ENCODE measurements around the gene ARNT2. TPM values are rescaled to one million over a fixed set of nuclear protein-coding genes. Genes with fewer than 3 reads are reported as not detected.

The ARNT2 gene
- total RNA-seq, 2 experiments from 2014 or later, result not detected

DNA sequence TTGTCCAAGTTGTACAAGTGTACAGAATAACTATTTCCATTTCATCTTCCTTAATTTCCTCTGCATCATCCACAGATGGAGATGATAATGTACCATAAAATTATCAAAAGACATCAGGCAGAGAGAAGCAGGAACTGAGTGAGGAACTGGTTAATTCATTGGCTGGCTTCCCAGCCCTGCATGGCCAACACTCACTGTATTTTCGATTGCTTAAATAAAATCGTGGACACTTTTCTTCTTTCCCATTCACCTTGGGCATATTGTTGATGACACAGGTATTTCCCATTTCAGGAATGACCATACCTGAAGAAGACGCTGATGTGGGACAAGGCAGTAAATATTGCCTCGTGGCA, 146.7 kb downstream of the ARNT2 start:
- Histone ChIP-seq H3K27ac (ENCODE audit: low read depth, low read length, poor library complexity, severe bottlenecking) (no peak overlapping the region), H3K79me2 (ENCODE audit: insufficient read depth, low read depth, low read length) (no peaks in the 10 kb centered on the region), H4K20me1 (ENCODE audit: insufficient read depth, low read length) (no peaks in the 10 kb centered on the region), H3K4me1 (ENCODE audit: insufficient read depth, low read length, poor library complexity, severe bottlenecking) (no peaks in the 10 kb centered on the region), H3K9me3 (ENCODE audit: low read length) (no peaks in the 10 kb centered on the region), H3K36me3 (ENCODE audit: insufficient read depth, low read length) (no peaks in the 10 kb centered on the region), H3K4me2 (ENCODE audit: low read length) (no peak overlapping the region), H3K4me3 (ENCODE audit: low read depth, low read length, poor library complexity, severe bottlenecking) (no peak overlapping the region), H2AFZ (ENCODE audit: low read length) (no peak overlapping the region), H3K9me2 (ENCODE audit: insufficient read depth, low read length) (no peaks in the 10 kb centered on the region)
- BruUV-seq (replicated peaks), result no TSS peak
- intact Hi-C loops (cut with micrococcal nuclease; ENCODE audit: unreplicated experiment), result no loop called here
- POLR2A ChIA-PET, result no interaction called here
- CTCF ChIA-PET (ENCODE audit: unreplicated experiment), result no interaction called here
- TF ChIP-seq, protein P1, sequence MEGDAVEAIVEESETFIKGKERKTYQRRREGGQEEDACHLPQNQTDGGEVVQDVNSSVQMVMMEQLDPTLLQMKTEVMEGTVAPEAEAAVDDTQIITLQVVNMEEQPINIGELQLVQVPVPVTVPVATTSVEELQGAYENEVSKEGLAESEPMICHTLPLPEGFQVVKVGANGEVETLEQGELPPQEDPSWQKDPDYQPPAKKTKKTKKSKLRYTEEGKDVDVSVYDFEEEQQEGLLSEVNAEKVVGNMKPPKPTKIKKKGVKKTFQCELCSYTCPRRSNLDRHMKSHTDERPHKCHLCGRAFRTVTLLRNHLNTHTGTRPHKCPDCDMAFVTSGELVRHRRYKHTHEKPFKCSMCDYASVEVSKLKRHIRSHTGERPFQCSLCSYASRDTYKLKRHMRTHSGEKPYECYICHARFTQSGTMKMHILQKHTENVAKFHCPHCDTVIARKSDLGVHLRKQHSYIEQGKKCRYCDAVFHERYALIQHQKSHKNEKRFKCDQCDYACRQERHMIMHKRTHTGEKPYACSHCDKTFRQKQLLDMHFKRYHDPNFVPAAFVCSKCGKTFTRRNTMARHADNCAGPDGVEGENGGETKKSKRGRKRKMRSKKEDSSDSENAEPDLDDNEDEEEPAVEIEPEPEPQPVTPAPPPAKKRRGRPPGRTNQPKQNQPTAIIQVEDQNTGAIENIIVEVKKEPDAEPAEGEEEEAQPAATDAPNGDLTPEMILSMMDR (conservative IDR thresholded peaks at IDR 0.05; ENCODE audit: low read length), result no peak
- no peak for TF ChIP-seq EZH2phosphoT487 (IDR thresholded peaks at IDR 0.05; ENCODE audit: borderline replicate concordance, low read depth, low read length)
- no peak for DNase-seq (ENCODE audit: low spot score)

DNA sequence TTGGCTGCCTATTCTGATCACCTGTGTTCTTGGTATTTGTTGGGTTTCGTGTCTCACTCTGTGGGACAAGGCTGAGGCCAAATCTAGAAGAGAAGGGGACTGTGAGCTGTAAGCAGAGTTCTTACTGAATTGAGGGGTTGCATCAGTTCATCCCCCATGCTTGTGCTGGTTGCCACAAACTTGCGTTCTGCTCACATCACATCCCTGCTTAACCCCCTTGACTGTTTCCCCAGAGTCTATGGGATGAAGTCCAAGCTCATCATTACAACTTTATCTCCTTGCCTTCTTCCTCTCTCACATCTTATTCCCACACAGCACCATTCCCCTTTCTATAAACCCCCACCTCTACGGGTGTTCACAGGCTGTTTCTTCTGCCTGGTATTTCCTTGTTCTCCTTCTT, 147.2 kb downstream of the ARNT2 start:
- H3K9me2 ChIP-seq (ENCODE audit: insufficient read depth, low read length), result no peaks in the 10 kb centered on the region
- no peak overlapping the region for H2AFZ ChIP-seq (ENCODE audit: low read length)
- H3K36me3 ChIP-seq (ENCODE audit: insufficient read depth, low read length), result no peaks in the 10 kb centered on the region
- H3K4me3 ChIP-seq (ENCODE audit: low read depth, low read length, poor library complexity, severe bottlenecking), result no peak overlapping the region
- H3K9me3 ChIP-seq (ENCODE audit: low read length), result no peaks in the 10 kb centered on the region
- ChIA-PET POLR2A (no interaction called here), CTCF (ENCODE audit: unreplicated experiment) (no interaction called here)
- no TSS peak for BruUV-seq (replicated peaks)
- no peaks in the 10 kb centered on the region for H4K20me1 ChIP-seq (ENCODE audit: insufficient read depth, low read length)
- intact Hi-C loops (cut with micrococcal nuclease; ENCODE audit: unreplicated experiment), result no loop called here
- no peak overlapping the region for H3K4me2 ChIP-seq (ENCODE audit: low read length)
- H3K79me2 ChIP-seq (ENCODE audit: insufficient read depth, low read depth, low read length), result no peaks in the 10 kb centered on the region
- H3K4me1 ChIP-seq (ENCODE audit: insufficient read depth, low read length, poor library complexity, severe bottlenecking), result no peaks in the 10 kb centered on the region
- TF ChIP-seq, protein P1 (conservative IDR thresholded peaks at IDR 0.05; ENCODE audit: low read length), result no peak
- no peak for TF ChIP-seq EZH2phosphoT487 (IDR thresholded peaks at IDR 0.05; ENCODE audit: borderline replicate concordance, low read depth, low read length)
- no peak overlapping the region for H3K27ac ChIP-seq (ENCODE audit: low read depth, low read length, poor library complexity, severe bottlenecking)
- DNase-seq (ENCODE audit: low spot score), result no peak

DNA sequence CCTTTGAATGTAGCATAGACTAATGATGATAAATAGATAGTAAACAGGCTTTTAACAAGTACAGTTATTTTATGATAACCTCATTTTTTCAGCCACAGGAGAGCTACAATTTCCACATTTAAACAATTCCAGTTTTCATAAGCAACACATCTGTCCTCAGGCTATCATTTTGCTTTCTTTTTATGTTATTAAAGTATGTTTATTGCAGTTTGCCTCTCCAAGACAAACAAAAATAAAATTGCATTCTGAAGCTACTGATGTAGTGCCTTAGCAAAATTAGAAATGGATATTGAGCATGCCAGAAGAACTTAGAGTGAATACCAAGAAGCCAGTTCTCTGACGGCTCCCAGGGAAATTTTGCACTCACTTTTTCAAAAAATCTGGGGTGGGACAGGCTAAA, 150.4 kb downstream of the ARNT2 start:
- Histone ChIP-seq H4K20me1 (ENCODE audit: insufficient read depth, low read length) (no peaks in the 10 kb centered on the region), H3K9me2 (ENCODE audit: insufficient read depth, low read length) (no peaks in the 10 kb centered on the region), H3K79me2 (ENCODE audit: insufficient read depth, low read depth, low read length) (no peaks in the 10 kb centered on the region), H3K4me3 (ENCODE audit: low read depth, low read length, poor library complexity, severe bottlenecking) (no peak overlapping the region), H3K27ac (ENCODE audit: low read depth, low read length, poor library complexity, severe bottlenecking) (no peak overlapping the region), H3K4me1 (ENCODE audit: insufficient read depth, low read length, poor library complexity, severe bottlenecking) (no peaks in the 10 kb centered on the region), H3K9me3 (ENCODE audit: low read length) (no peaks in the 10 kb centered on the region), H3K4me2 (ENCODE audit: low read length) (no peak overlapping the region), H2AFZ (ENCODE audit: low read length) (no peak overlapping the region), H3K36me3 (ENCODE audit: insufficient read depth, low read length) (no peaks in the 10 kb centered on the region)
- ChIA-PET POLR2A (no interaction called here), CTCF (ENCODE audit: unreplicated experiment) (no interaction called here)
- no TSS peak for BruUV-seq (replicated peaks)
- intact Hi-C loops (cut with micrococcal nuclease; ENCODE audit: unreplicated experiment), result no loop called here
- DNase-seq (ENCODE audit: low spot score), result no peak
- TF ChIP-seq, protein P1 (conservative IDR thresholded peaks at IDR 0.05; ENCODE audit: low read length), result no peak
- TF ChIP-seq EZH2phosphoT487 (IDR thresholded peaks at IDR 0.05; ENCODE audit: borderline replicate concordance, low read depth, low read length), result no peak

All from OCI-LY7 (cell line).